ENCODE measurements around the gene RIC1. TPM values are rescaled to one million over a fixed set of nuclear protein-coding genes. Genes with fewer than 3 reads are reported as not detected.

The RIC1 gene
- total and polyA plus RNA-seq, 9 of the 15 experiments (the other 6 are each of a cell fraction or from before 2014, with no cell fraction given) = 3.2 to 25.8 (median 15.0) TPM

DNA sequence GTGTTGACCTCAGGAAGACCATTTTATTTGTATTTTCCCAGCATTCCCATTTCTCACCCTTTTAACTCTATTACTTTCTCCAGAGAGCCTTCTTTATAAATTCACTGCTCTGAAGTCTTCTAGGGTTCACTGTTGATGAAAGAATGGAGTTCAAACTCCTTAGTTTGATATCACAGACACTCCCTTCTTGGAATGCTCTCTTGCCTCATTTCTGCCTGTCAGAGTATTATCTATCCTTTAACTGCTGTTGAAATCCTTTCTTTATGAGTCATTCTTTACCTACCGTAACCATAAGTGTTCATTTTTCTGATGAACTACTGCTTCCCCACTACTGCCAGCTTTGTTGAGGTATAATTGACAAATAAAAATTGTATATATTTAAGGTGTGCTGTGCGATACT lies 4.3 kb downstream of the RIC1 start (continued):
- TF ChIP-seq HEY1 (CRISPR knock-in tag; IDR thresholded peaks at IDR 0.05; ENCODE audit: borderline replicate concordance) (no peak), ARNT (IDR thresholded peaks at IDR 0.05) (no peak), POLR2G (IDR thresholded peaks at IDR 0.05; ENCODE audit: low read depth, low read length) (no peak), ZNF780A (CRISPR knock-in tag; IDR thresholded peaks at IDR 0.05) (no peak), NBN (IDR thresholded peaks at IDR 0.05; ENCODE audit: low read depth) (peak; percentile 31; the same call in 1 of the 2 replicates), IFI16 (CRISPR knock-in tag; IDR thresholded peaks at IDR 0.05) (no peak), ARID1B (IDR thresholded peaks at IDR 0.05) (peak; percentile 79), HDAC2 (IDR thresholded peaks at IDR 0.05) (no peak), RBM34 (IDR thresholded peaks at IDR 0.05; ENCODE audit: borderline replicate concordance, insufficient read depth, low read length) (no peak), ZNF24 (IDR thresholded peaks at IDR 0.05) (no peak), NR2C2 (CRISPR knock-in tag; IDR thresholded peaks at IDR 0.05) (no peak), NR2C2 (tag; IDR thresholded peaks at IDR 0.05) (no peak), FOXK1 (CRISPR knock-in tag; IDR thresholded peaks at IDR 0.05; ENCODE audit: borderline replicate concordance) (no peak), ZC3H4 (CRISPR knock-in tag; IDR thresholded peaks at IDR 0.05; ENCODE audit: borderline replicate concordance) (no peak), SAP30 (IDR thresholded peaks at IDR 0.05; ENCODE audit: borderline replicate concordance, insufficient read depth, low read depth, low read length, poor library complexity, severe bottlenecking) (no peak), FOXM1 (IDR thresholded peaks at IDR 0.05; ENCODE audit: low read depth) (peak; percentile 53; the same call in 1 of the 2 replicates), FOXM1 (CRISPR knock-in tag; IDR thresholded peaks at IDR 0.05; ENCODE audit: low read depth) (no peak)
- TF ChIP-seq, protein P1, sequence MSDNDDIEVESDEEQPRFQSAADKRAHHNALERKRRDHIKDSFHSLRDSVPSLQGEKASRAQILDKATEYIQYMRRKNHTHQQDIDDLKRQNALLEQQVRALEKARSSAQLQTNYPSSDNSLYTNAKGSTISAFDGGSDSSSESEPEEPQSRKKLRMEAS (CRISPR knock-in tag; IDR thresholded peaks at IDR 0.05) = no peak
- TF ChIP-seq, protein P2, sequence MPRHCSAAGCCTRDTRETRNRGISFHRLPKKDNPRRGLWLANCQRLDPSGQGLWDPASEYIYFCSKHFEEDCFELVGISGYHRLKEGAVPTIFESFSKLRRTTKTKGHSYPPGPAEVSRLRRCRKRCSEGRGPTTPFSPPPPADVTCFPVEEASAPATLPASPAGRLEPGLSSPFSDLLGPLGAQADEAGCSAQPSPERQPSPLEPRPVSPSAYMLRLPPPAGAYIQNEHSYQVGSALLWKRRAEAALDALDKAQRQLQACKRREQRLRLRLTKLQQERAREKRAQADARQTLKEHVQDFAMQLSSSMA (CRISPR knock-in tag; IDR thresholded peaks at IDR 0.05) = no peak
- TF ChIP-seq, protein P3, sequence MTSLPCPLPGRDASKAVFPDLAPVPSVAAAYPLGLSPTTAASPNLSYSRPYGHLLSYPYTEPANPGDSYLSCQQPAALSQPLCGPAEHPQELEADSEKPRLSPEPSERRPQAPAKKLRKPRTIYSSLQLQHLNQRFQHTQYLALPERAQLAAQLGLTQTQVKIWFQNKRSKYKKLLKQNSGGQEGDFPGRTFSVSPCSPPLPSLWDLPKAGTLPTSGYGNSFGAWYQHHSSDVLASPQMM (CRISPR knock-in tag; IDR thresholded peaks at IDR 0.05) = no peak
- TF ChIP-seq, protein P4, sequence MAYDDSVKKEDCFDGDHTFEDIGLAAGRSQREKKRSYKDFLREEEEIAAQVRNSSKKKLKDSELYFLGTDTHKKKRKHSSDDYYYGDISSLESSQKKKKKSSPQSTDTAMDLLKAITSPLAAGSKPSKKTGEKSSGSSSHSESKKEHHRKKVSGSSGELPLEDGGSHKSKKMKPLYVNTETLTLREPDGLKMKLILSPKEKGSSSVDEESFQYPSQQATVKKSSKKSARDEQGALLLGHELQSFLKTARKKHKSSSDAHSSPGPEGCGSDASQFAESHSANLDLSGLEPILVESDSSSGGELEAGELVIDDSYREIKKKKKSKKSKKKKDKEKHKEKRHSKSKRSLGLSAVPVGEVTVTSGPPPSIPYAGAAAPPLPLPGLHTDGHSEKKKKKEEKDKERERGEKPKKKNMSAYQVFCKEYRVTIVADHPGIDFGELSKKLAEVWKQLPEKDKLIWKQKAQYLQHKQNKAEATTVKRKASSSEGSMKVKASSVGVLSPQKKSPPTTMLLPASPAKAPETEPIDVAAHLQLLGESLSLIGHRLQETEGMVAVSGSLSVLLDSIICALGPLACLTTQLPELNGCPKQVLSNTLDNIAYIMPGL (CRISPR knock-in tag; IDR thresholded peaks at IDR 0.05) = no peak
- TF ChIP-seq, protein P5, sequence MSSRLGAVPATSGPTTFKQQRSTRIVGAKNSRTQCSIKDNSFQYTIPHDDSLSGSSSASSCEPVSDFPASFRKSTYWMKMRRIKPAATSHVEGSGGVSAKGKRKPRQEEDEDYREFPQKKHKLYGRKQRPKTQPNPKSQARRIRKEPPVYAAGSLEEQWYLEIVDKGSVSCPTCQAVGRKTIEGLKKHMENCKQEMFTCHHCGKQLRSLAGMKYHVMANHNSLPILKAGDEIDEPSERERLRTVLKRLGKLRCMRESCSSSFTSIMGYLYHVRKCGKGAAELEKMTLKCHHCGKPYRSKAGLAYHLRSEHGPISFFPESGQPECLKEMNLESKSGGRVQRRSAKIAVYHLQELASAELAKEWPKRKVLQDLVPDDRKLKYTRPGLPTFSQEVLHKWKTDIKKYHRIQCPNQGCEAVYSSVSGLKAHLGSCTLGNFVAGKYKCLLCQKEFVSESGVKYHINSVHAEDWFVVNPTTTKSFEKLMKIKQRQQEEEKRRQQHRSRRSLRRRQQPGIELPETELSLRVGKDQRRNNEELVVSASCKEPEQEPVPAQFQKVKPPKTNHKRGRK (tag; IDR thresholded peaks at IDR 0.05) = no peak
- TF ChIP-seq, protein P6, sequence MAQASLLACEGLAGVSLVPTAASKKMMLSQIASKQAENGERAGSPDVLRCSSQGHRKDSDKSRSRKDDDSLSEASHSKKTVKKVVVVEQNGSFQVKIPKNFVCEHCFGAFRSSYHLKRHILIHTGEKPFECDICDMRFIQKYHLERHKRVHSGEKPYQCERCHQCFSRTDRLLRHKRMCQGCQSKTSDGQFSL (CRISPR knock-in tag; IDR thresholded peaks at IDR 0.05) = no peak
- TF ChIP-seq, protein P6 (tag; IDR thresholded peaks at IDR 0.05) = no peak
